ENCODE data around the gene GPHN. TPM values are rescaled to one million over a fixed set of nuclear protein-coding genes. Genes with fewer than 3 reads are reported as not detected.

Gene GPHN
- total RNA-seq, 1 experiment from 2014 or later = 11.3 TPM

DNA sequence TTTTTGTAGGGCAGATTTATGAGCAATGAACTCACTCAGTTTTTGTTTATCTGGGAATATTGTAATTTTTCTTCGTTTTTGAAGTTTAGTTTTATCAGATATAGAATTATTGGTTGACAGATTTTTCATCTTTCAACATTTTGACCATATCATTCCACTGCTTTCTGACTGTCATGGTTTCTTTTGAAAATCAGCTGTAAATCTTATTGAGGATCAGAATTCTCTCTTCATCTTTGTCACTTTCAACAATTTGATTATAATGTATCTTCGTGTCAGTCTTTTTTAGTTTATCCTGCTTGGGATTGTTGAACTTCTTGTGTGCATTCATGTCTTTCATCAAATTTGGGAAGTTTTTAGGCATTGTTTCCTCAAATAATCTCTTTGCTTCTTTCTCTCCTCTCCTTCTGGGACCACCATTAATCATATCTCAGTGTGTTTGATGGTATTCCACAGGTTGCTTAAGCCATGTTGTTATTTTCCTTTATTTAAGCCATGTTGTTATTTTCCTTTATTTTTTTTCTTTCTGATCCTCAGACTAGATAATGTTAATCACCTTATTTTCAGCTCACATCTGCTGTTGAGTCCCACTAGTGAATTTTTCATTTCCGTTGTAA lies 451.6 kb downstream of the GPHN start:
- CTCF ChIA-PET = no interaction called here
- Mint-ChIP-seq H3K4me1 (ENCODE audit: low read depth, unreplicated experiment) (no peaks in the 10 kb centered on the region), H3K27ac (ENCODE audit: unreplicated experiment) (no peak overlapping the region), H3K4me3 (ENCODE audit: unreplicated experiment) (no peak overlapping the region), H3K27me3 (ENCODE audit: insufficient read depth, unreplicated experiment) (no peaks in the 10 kb centered on the region), H3K9me3 (ENCODE audit: unreplicated experiment) (peaks cover 34% of the 10 kb centered on the region), H3K36me3 (ENCODE audit: insufficient read depth, unreplicated experiment) (no peaks in the 10 kb centered on the region)
- H3K4me3 ChIP-seq (ENCODE audit: low read depth, low read length) = no peak overlapping the region
- TF ChIP-seq, protein P1, sequence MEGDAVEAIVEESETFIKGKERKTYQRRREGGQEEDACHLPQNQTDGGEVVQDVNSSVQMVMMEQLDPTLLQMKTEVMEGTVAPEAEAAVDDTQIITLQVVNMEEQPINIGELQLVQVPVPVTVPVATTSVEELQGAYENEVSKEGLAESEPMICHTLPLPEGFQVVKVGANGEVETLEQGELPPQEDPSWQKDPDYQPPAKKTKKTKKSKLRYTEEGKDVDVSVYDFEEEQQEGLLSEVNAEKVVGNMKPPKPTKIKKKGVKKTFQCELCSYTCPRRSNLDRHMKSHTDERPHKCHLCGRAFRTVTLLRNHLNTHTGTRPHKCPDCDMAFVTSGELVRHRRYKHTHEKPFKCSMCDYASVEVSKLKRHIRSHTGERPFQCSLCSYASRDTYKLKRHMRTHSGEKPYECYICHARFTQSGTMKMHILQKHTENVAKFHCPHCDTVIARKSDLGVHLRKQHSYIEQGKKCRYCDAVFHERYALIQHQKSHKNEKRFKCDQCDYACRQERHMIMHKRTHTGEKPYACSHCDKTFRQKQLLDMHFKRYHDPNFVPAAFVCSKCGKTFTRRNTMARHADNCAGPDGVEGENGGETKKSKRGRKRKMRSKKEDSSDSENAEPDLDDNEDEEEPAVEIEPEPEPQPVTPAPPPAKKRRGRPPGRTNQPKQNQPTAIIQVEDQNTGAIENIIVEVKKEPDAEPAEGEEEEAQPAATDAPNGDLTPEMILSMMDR (IDR thresholded peaks at IDR 0.05; ENCODE audit: insufficient read depth in 1 of 2, low read depth in 1 of 2, low read length in 1 of 2, severe bottlenecking in 1 of 2, unreplicated experiment in 1 of 2) = no peak
- H3K4me1 ChIP-seq = no peaks in the 10 kb centered on the region
- H3K36me3 ChIP-seq (ENCODE audit: control insufficient read depth, insufficient read depth, low read length) = no peaks in the 10 kb centered on the region
- no peak for DNase-seq
- POLR2A ChIA-PET = no interaction called here
- BruUV-seq (replicated peaks) = no TSS peak
- intact Hi-C loops (cut with micrococcal nuclease; ENCODE audit: unreplicated experiment) = no loop called here
- no peaks in the 10 kb centered on the region for H3K27me3 ChIP-seq (replicated peaks; ENCODE audit: control insufficient read depth, insufficient read depth, low read length)
- peaks cover 13% of the 10 kb centered on the region for H3K9me3 ChIP-seq

DNA sequence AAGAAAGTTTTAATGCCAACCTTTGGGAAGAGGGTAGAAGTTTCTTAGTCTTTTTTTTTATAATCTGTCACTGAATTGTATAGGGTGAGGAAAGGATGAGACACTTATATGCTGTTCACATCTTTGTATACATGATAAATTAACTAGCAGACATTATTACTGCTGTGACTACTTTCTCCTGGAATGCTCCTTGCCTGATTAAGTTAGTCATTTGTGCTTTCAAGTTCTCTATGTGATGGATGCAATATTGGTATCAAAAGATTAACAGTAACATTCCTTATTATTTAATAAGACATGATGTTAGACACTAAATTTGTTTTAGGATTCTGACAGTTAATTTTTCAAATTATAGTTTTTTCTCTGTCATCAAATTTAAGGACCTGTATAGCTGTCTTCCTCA lies 457.9 kb downstream of the GPHN start:
- no peaks in the 10 kb centered on the region for H3K27me3 Mint-ChIP-seq (ENCODE audit: insufficient read depth, unreplicated experiment)
- no peak overlapping the region for H3K4me3 ChIP-seq (ENCODE audit: low read depth, low read length)
- no peak for DNase-seq
- ChIA-PET POLR2A (no interaction called here), CTCF (no interaction called here)
- H3K4me1 Mint-ChIP-seq (ENCODE audit: low read depth, unreplicated experiment) = no peaks in the 10 kb centered on the region
- no peaks in the 10 kb centered on the region for H3K27me3 ChIP-seq (replicated peaks; ENCODE audit: control insufficient read depth, insufficient read depth, low read length)
- intact Hi-C loops (cut with micrococcal nuclease; ENCODE audit: unreplicated experiment) = no loop called here
- peaks cover 2% of the 10 kb centered on the region for H3K9me3 Mint-ChIP-seq (ENCODE audit: unreplicated experiment)
- BruUV-seq (replicated peaks) = no TSS peak
- no peak overlapping the region for H3K27ac Mint-ChIP-seq (ENCODE audit: unreplicated experiment)
- H3K4me3 Mint-ChIP-seq (ENCODE audit: unreplicated experiment) = no peak overlapping the region
- H3K4me1 ChIP-seq = no peaks in the 10 kb centered on the region
- H3K36me3 Mint-ChIP-seq (ENCODE audit: insufficient read depth, unreplicated experiment) = no peaks in the 10 kb centered on the region
- TF ChIP-seq, protein P1 (IDR thresholded peaks at IDR 0.05; ENCODE audit: insufficient read depth in 1 of 2, low read depth in 1 of 2, low read length in 1 of 2, severe bottlenecking in 1 of 2, unreplicated experiment in 1 of 2) = no peak
- H3K9me3 ChIP-seq = no peaks in the 10 kb centered on the region
- H3K36me3 ChIP-seq (ENCODE audit: control insufficient read depth, insufficient read depth, low read length) = no peaks in the 10 kb centered on the region

DNA sequence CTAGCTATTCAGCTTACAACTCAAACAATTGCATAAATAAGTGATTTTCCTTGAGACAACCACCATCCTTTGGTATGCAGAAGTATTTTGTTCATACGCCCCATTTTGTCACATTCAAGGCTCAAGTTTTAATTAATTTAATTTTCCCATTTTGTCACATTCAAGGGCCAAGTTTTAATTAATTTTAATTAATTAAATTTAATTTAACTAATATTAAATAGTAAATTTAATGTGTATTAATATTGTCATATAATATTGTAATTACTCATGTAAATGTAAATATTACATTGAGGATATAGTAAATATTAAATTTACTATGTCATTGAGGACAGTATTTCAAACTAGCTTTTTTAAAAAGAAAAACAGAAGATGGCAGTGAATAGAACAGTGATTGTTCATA lies 464.5 kb downstream of the GPHN start:
- intact Hi-C loops (cut with micrococcal nuclease; ENCODE audit: unreplicated experiment) = no loop called here

More for the DNA sequence above, 464.5 kb downstream of the GPHN start:
- no peak for DNase-seq
- no peaks in the 10 kb centered on the region for H3K9me3 ChIP-seq
- CTCF ChIA-PET = no interaction called here
- H3K36me3 ChIP-seq (ENCODE audit: control insufficient read depth, insufficient read depth, low read length) = no peaks in the 10 kb centered on the region
- TF ChIP-seq, protein P1 (IDR thresholded peaks at IDR 0.05; ENCODE audit: insufficient read depth in 1 of 2, low read depth in 1 of 2, low read length in 1 of 2, severe bottlenecking in 1 of 2, unreplicated experiment in 1 of 2) = no peak
- Mint-ChIP-seq H3K4me1 (ENCODE audit: low read depth, unreplicated experiment) (no peaks in the 10 kb centered on the region), H3K4me3 (ENCODE audit: unreplicated experiment) (no peak overlapping the region), H3K9me3 (ENCODE audit: unreplicated experiment) (no peaks in the 10 kb centered on the region), H3K27me3 (ENCODE audit: insufficient read depth, unreplicated experiment) (no peaks in the 10 kb centered on the region), H3K36me3 (ENCODE audit: insufficient read depth, unreplicated experiment) (no peaks in the 10 kb centered on the region), H3K27ac (ENCODE audit: unreplicated experiment) (no peak overlapping the region)
- no peaks in the 10 kb centered on the region for H3K4me1 ChIP-seq
- POLR2A ChIA-PET = no interaction called here
- H3K27me3 ChIP-seq (replicated peaks; ENCODE audit: control insufficient read depth, insufficient read depth, low read length) = no peaks in the 10 kb centered on the region
- H3K4me3 ChIP-seq (ENCODE audit: low read depth, low read length) = no peak overlapping the region
- BruUV-seq (replicated peaks) = no TSS peak
